Right lobe of liver (tissue), 6 donors: ENCODE results near the gene OSBPL3. TPM values are rescaled to one million over a fixed set of nuclear protein-coding genes. Genes with fewer than 3 reads are reported as not detected.
A peak's percentile ranks its signal among the peaks of the same experiment; 100 is the strongest.

Experiments used
- ATAC-seq, 4 donors: fragments of 200-7000 bp; cut with Tn5 transposase; one replicate each; pipeline ENCODE4 v1.9.1; 2020; ENCODE audit warnings: mild to moderate bottlenecking in 4 of 4, moderate library complexity in 4 of 4
- DNase-seq, 3 donors: peaks; one replicate each; pipeline ENCODE4 v3.0.0-alpha.2; 2020
- H3K27ac ChIP-seq, 3 donors: fragments of 200-600 bp; one replicate each; pipeline ENCODE4 v1.8.0; 2022
- H3K27me3 ChIP-seq, 2 donors: fragments of 200-600 bp; one replicate each; pipeline ENCODE4 v1.8.0; 2022
- H3K36me3 ChIP-seq, 4 donors: fragments of 200-600 bp; sonication (generic) in 1 of 4; one replicate each; pipeline versions ENCODE4 v1.5.1 to v1.8.0; 2017 to 2022; ENCODE audit warnings: control low read depth in 1 of 4
- H3K4me1 ChIP-seq, 4 donors: fragments of 200-600 bp; sonication (generic) in 1 of 4; one replicate each; pipeline versions ENCODE4 v1.5.1 to v1.8.0; 2017 to 2022; ENCODE audit warnings: control low read depth in 1 of 4
- H3K4me3 ChIP-seq, 3 donors: fragments of 200-600 bp; one replicate each; pipeline ENCODE4 v1.8.0; 2022
- H3K9me3 ChIP-seq, 4 donors: fragments of 200-600 bp; sonication (generic) in 1 of 4; one replicate each; pipeline versions ENCODE4 v1.5.1 to v1.8.0; 2017 to 2022; ENCODE audit warnings: control low read depth in 1 of 4
- POLR2A ChIP-seq: fragments of 450-650 bp; IDR thresholded peaks from one replicate; pipeline ENCODE4 v1.6.1; 2017; ENCODE audit warnings: antibody characterized with exemption, mild to moderate bottlenecking
- WGBS: methylation state at CpG from one replicate; pipeline ENCODE4 v1.1.6; 2018; ENCODE audit warnings: low coverage, low lambda C conversion rate; ENCODE audit not compliant: insufficient coverage; ENCODE audit errors: missing lambda C conversion rate; 5-methylcytosine and 5-hydroxymethylcytosine counted together
- intact Hi-C, 2 donors: fragments of 100-400 bp; cut with DNase I; formaldehyde crosslinking; loops; one replicate each; pipeline versions ENCODE4 v1.11.2 to v1.14.1; 2022
- total RNA-seq, 6 experiments: library from RNA; depleted of rRNA in 2 of 6; stranded (reverse); fragments of >200 nt in 2 of 6; fragmentation: NEBNext Ultra II Directional in 3 of 6; extraction: Animal tissue kit (Norgen Biotek cat#: 25700) in 3 of 6; gene quantifications; one replicate each; pipeline versions ENCODE4 v1.1.0 to v1.2.4, GENCODE V29; 2016 to 2023
- TF ChIP-seq, protein P1 (sequence below), 4 donors: fragments of 200-600 bp in 3 of 4; fragments of 450-650 bp in 1 of 4; IDR thresholded peaks; one replicate each; pipeline versions ENCODE4 v1.5.1 to v1.8.0; 2016 to 2022; ENCODE audit warnings: antibody characterized with exemption in 4 of 4, mild to moderate bottlenecking in 2 of 4
- donor health status: DM: no; HTN: yes; CAD: no.
- donor health status: DM: no; HTN: no; CAD: no.
- donor health status: DM: no; HTN: no; CAD: no.
- donor health status: DM: no; HTN: yes; CAD: no.
- donor health status: DM: no; HTN: yes; CAD: no.

Gene OSBPL3
- total RNA-seq, 6 experiments from 2014 or later = 0.70 to 8.2 (median 2.4) TPM

DNA sequence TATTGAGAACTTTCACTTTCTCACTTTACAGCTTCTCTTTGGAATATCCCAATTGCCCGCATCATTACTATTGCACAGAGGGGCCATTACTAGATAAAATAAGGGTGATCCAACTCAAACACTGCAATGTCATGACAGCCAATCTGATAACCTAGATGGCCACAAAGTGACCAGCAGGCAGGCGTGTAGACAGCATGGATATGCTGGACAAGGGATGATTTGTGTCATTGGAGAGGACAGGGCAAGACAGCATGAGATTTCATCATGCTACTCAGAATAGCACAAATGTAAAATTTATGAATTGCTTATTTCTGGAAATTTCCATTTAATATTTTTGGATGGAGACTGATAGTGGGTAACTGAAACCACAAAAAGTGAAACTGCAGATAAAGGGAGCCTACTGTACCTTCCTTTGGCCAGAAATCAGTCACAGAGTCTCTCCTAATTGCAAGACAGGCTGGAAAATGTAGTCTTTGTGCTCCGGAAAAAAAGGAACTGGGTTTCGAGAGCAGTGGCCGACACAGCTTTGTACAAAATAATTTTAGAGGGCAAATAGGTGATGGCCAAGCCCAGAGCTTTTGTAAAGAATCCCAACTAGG lies 216.6 kb downstream of the OSBPL3 start:
- 50% methylated on average over 5 of the region's 5 CpGs for WGBS
- H3K36me3 ChIP-seq = no peaks in the 10 kb centered on the region
- intact Hi-C loops = no loop called here
- H3K4me3 ChIP-seq = no peak overlapping the region
- no peaks in the 10 kb centered on the region for H3K4me1 ChIP-seq
- ATAC-seq (peak in 2 of 4 donors; percentile 52 to 68), DNase-seq (no peak)
- TF ChIP-seq, protein P1, sequence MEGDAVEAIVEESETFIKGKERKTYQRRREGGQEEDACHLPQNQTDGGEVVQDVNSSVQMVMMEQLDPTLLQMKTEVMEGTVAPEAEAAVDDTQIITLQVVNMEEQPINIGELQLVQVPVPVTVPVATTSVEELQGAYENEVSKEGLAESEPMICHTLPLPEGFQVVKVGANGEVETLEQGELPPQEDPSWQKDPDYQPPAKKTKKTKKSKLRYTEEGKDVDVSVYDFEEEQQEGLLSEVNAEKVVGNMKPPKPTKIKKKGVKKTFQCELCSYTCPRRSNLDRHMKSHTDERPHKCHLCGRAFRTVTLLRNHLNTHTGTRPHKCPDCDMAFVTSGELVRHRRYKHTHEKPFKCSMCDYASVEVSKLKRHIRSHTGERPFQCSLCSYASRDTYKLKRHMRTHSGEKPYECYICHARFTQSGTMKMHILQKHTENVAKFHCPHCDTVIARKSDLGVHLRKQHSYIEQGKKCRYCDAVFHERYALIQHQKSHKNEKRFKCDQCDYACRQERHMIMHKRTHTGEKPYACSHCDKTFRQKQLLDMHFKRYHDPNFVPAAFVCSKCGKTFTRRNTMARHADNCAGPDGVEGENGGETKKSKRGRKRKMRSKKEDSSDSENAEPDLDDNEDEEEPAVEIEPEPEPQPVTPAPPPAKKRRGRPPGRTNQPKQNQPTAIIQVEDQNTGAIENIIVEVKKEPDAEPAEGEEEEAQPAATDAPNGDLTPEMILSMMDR (IDR thresholded peaks at IDR 0.05) = no peak
- no peak for TF ChIP-seq POLR2A
- no peaks in the 10 kb centered on the region for H3K27me3 ChIP-seq
- H3K27ac ChIP-seq = no peak overlapping the region
- H3K9me3 ChIP-seq = no peaks in the 10 kb centered on the region

DNA sequence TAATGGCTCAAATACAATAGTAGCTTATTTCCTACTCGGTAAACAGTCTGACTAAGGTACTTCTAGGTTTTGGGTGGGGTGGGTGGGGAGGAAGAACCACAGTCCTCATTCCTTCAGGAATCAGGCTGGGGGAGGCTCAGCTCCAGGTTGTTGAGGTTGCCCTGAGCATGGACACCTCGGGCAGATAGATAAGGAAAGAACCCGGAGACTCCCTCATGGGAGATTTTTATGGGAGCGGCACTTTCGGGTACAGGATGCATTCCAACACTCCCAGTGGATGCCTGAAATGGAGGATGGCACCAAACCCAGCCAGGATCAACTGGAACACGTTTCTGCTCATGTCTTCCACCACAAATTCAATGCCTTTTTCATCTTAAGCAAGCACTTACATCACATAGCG lies 217.2 kb downstream of the OSBPL3 start:
- TF ChIP-seq POLR2A = no peak
- TF ChIP-seq, protein P1 (IDR thresholded peaks at IDR 0.05) = no peak
- no peaks in the 10 kb centered on the region for H3K9me3 ChIP-seq
- no peak for DNase-seq
- no peak overlapping the region for H3K4me3 ChIP-seq
- H3K36me3 ChIP-seq = no peaks in the 10 kb centered on the region
- H3K27me3 ChIP-seq = no peaks in the 10 kb centered on the region
- WGBS = 94% methylated on average over 2 of the region's 7 CpGs
- no peak overlapping the region for H3K27ac ChIP-seq
- intact Hi-C loops = no loop called here
- H3K4me1 ChIP-seq = peaks cover 0 to 6% (median 0%) of the 10 kb centered on the region in 4 donors
- ATAC-seq = no peak

DNA sequence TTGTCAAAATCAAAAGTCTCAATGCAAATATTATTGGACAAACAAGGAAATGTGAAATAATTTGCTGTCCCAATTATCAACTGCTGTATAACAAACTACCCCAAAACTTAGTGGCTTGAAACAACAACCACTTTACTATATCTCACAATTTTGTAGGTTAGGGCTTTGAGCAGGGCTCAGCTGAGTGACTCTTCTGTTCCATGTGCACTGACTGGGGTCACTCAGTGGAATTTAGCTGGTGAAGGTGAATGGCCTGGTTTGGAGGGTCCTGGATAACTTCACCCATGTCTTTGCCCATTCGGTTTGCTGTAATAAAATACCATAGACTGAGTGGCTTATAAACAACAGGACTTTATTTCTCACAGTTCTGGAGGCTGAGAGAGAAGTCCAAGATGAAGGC lies 219.0 kb downstream of the OSBPL3 start:
- peaks cover 0 to 6% (median 0%) of the 10 kb centered on the region in 4 donors for H3K4me1 ChIP-seq
- TF ChIP-seq, protein P1 (IDR thresholded peaks at IDR 0.05) = no peak
- TF ChIP-seq POLR2A = no peak
- no peak overlapping the region for H3K27ac ChIP-seq
- intact Hi-C loops = no loop called here
- H3K4me3 ChIP-seq = no peak overlapping the region
- no peak for ATAC-seq
- no peak for DNase-seq
- no peaks in the 10 kb centered on the region for H3K36me3 ChIP-seq
- no peaks in the 10 kb centered on the region for H3K9me3 ChIP-seq
- WGBS = 85% methylated on average over 1 of the region's 1 CpG
- no peaks in the 10 kb centered on the region for H3K27me3 ChIP-seq

DNA sequence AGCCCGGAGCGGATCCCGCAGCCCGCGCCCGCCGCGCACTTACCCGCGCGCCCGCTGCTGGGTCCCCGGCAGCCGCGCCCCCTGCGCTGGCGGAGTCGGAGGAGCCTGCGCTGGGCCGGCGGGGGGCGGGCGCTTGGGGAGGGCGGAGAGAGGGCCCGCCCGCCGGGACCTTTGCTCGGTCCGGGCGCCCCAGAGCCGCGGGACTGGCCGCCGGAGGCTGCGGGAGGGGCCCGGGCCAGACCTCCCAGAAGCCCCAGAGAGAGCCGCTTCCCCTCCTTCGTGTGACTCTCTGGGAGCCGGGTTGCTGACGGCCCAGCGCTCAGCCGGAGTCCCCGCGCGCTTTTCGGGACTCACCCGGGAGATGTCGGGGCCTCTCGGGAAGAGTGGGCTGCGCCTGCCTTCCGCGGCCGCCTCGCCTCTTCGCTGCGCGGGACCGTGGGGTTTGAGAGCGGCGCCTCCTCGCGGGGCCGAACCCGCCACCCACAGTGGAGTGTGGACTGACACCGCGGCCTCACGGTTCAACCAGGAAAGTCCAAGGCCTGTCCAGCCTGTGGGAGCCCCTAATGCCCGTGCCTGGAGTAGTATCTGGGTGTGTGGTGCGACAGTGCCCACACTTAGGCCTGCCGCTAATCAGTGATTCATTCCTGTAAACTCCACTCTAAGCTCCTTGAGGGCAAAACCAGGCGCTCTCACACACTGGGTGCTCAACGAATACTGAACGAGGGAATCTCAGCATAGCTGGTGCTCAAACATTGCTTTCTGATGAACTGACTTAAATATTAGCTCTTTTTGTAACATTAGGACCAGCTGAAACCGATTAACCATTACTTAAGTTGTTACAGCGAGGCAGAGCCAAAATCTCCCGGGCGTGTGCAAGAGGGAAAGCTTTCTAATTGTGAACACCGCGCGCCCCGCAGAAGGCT lies 222.4 kb downstream of the OSBPL3 start, which contains the start of gene GSDME:
Gene GSDME, minus strand, starts transcription at position 112 of the 923 bp plus-strand sequence. CDS start 7,690 bp downstream, outside the sequence.
- WGBS = 25% methylated on average over 7 of the region's 81 CpGs
- TF ChIP-seq, protein P1 (IDR thresholded peaks at IDR 0.05) = peak in 1 of 4 donors; percentile 8
- TF ChIP-seq POLR2A = peak; percentile 68
- intact Hi-C loops = no loop called here

More for the DNA sequence above, 222.4 kb downstream of the OSBPL3 start, which contains the start of gene GSDME:
- H3K27ac ChIP-seq = peak within 1 kb of the TSS; percentile 69 to 79 (median 73)
- H3K27me3 ChIP-seq = no peaks in the 10 kb centered on the region
- DNase-seq (peak; percentile 85 to 88 (median 86)), ATAC-seq (peak; percentile 94 to 98 (median 96))
- H3K9me3 ChIP-seq = no peaks in the 10 kb centered on the region
- H3K4me1 ChIP-seq = peaks cover 0 to 6% (median 0%) of the 10 kb centered on the region in 4 donors
- no peaks in the 10 kb centered on the region for H3K36me3 ChIP-seq
- H3K4me3 ChIP-seq = peak within 1 kb of the TSS; percentile 79 to 86 (median 84)
